K562 (cell line): Measurements from ENCODE around the gene DGCR2. TPM values are rescaled to one million over a fixed set of nuclear protein-coding genes. Genes with fewer than 3 reads are reported as not detected.

Source experiments
- ATAC-seq: fragments of 200-7000 bp; cut with Tn5 transposase; 3 replicates; pipeline ENCODE4 v1.9.1; 2020; ENCODE audit warnings: moderate library complexity
- BruUV-seq: library from RNA; stranded (reverse); fragments of 400-500 nt; replicated peaks from 2 replicates; lab custom pipeline; 2021; lab: Mats Ljungman, UMichigan
- CTCF ChIA-PET: fragments of 300-600 bp; formaldehyde crosslinking; extraction: SDS; loops from one replicate; lab custom pipeline; 2021; ENCODE audit warnings: low intra/inter-chr PET ratio; lab: Yijun Ruan, JAX
- POLR2A ChIA-PET: fragments of 300-600, 350-650 bp; sonication (Branson Sonifier 250); formaldehyde crosslinking; extraction: SDS; loops from one replicate; lab custom pipeline; 2021; ENCODE audit warnings: antibody characterized with exemption, inconsistent platforms; lab: Yijun Ruan, JAX
- DNase-seq, 4 experiments: peaks; one replicate each; pipeline versions ENCODE4 v3.0.0 to v3.0.0-alpha.2; 2011 to 2018; ENCODE audit warnings: low spot score in 3 of 4, mixed read lengths in 3 of 4; ENCODE audit errors: extremely low read depth in 1 of 4
- FAIRE-seq: peaks from 2 replicates; lab custom pipeline; 2011; peaks lifted over from hg19 to GRCh38; lab: Jason Lieb, UNC
- H2AFZ ChIP-seq: 2 replicates; pipeline ENCODE4 v1.6.0; 2011; ENCODE audit warnings: low read depth, low read length, control low read depth, inconsistent platforms
- H3K27ac ChIP-seq: fragments of 200-600 bp; 3 replicates; pipeline ENCODE4 v1.8.0; 2011; ENCODE audit warnings: low read depth, mild to moderate bottlenecking, control low read depth, inconsistent platforms, low read length, moderate library complexity, mixed read lengths; ENCODE audit errors: extremely low read depth
- H3K27me3 ChIP-seq, 2 experiments: fragments of 300-600 bp in 1 of 2; 2 replicates in 1 of 2; 3 replicates in 1 of 2; pipeline versions ENCODE4 v1.6.0 to v1.8.0; 2011; ENCODE audit warnings: inconsistent platforms in 2 of 2, low read length in 2 of 2, mild to moderate bottlenecking in 1 of 2, mixed read lengths in 1 of 2, moderate library complexity in 1 of 2; ENCODE audit not compliant: control insufficient read depth in 2 of 2, insufficient read depth in 2 of 2
- H3K36me3 ChIP-seq: fragments of 300-600 bp; 3 replicates; pipeline ENCODE4 v1.8.0; 2011; ENCODE audit warnings: mild to moderate bottlenecking, low read length, inconsistent platforms; ENCODE audit not compliant: control insufficient read depth, insufficient read depth
- H3K4me1 ChIP-seq, 2 experiments: fragments of 200-600 bp in 1 of 2; replicated peaks in 1 of 2; 2 replicates in 1 of 2; 3 replicates in 1 of 2; pipeline versions ENCODE4 v1.5.1 to v1.8.0; 2011; ENCODE audit warnings: inconsistent platforms in 2 of 2, low read length in 2 of 2, mild to moderate bottlenecking in 1 of 2, mixed read lengths in 1 of 2, moderate library complexity in 1 of 2; ENCODE audit not compliant: control insufficient read depth in 2 of 2, insufficient read depth in 2 of 2
- H3K4me2 ChIP-seq: 2 replicates; pipeline ENCODE4 v1.6.1; 2011; ENCODE audit warnings: low read length, control low read depth, inconsistent platforms, mixed read lengths; ENCODE audit not compliant: insufficient read depth
- H3K4me3 ChIP-seq: fragments of 200-600 bp; sonication (generic), shearing (Covaris generic); 2 replicates; pipeline ENCODE4 v1.5.1; 2016; ENCODE audit warnings: control low read depth, inconsistent platforms
- H3K79me2 ChIP-seq: fragments of 200-600 bp; 3 replicates; pipeline ENCODE4 v1.8.0; 2011; ENCODE audit warnings: low read length, inconsistent platforms; ENCODE audit not compliant: control insufficient read depth, insufficient read depth
- H3K9ac ChIP-seq, 2 experiments: 2 replicates each; pipeline versions ENCODE4 v1.6.0 to v1.6.1; 2011; ENCODE audit warnings: low read depth in 2 of 2, low read length in 2 of 2, control low read depth in 1 of 2, inconsistent platforms in 1 of 2, mild to moderate bottlenecking in 1 of 2, mixed read lengths in 1 of 2; ENCODE audit not compliant: insufficient read depth in 1 of 2
- H3K9me1 ChIP-seq: one replicate; pipeline ENCODE4 v1.6.0; 2011; ENCODE audit warnings: inconsistent platforms, mild to moderate bottlenecking, low read length, moderate library complexity; ENCODE audit not compliant: control insufficient read depth, insufficient read depth
- H3K9me3 ChIP-seq: replicated peaks from 2 replicates; pipeline ENCODE4 v1.5.1; 2011; ENCODE audit warnings: low read depth, low read length, inconsistent platforms; ENCODE audit not compliant: control insufficient read depth, insufficient read depth
- H4K20me1 ChIP-seq: replicated peaks from 2 replicates; pipeline ENCODE4 v1.6.1; 2011; ENCODE audit warnings: low read length, inconsistent platforms, mixed read lengths; ENCODE audit not compliant: control insufficient read depth, insufficient read depth
- BRCA1 ChIP-seq, 2 experiments: fragments of 450-650 bp in 1 of 2; sonication (generic) in 1 of 2; formaldehyde crosslinking in 1 of 2; IDR thresholded peaks; 2 replicates each; pipeline versions ENCODE4 v1.5.0 to v1.6.1; 2017 to 2020; ENCODE audit warnings: mild to moderate bottlenecking in 1 of 2, missing genetic modification reagents in 1 of 2
- CEBPG ChIP-seq, 3 experiments: fragments of 200-800 bp in 1 of 3; sonication (Bioruptor generic) in 1 of 3; sonication (generic) in 1 of 3; formaldehyde crosslinking in 1 of 3; IDR thresholded peaks in 2 of 3; conservative IDR thresholded peaks in 1 of 3; 2 replicates each; pipeline versions ENCODE4 v1.6.1 to v1.8.0; 2016 to 2022; ENCODE audit warnings: missing compliant biosample characterization in 2 of 3, missing genetic modification characterization in 2 of 3, mild to moderate bottlenecking in 1 of 3, missing genetic modification reagents in 1 of 3
- CHD1 ChIP-seq: fragments of 200-600 bp; sonication (generic); IDR thresholded peaks from one replicate; pipeline ENCODE4 v1.6.1; 2012; ENCODE audit warnings: mild to moderate bottlenecking, moderate library complexity, low read length, inconsistent platforms
- DIDO1 ChIP-seq: fragments of 450-650 bp; IDR thresholded peaks from 2 replicates; pipeline ENCODE4 v1.6.1; 2016; ENCODE audit warnings: low read depth, missing biosample characterization, missing genetic modification characterization
- ELF4 ChIP-seq: fragments of 450-650 bp; formaldehyde crosslinking; IDR thresholded peaks from 2 replicates; pipeline ENCODE4 v1.4.0; 2022; ENCODE audit warnings: missing genetic modification characterization
- HDGF ChIP-seq: fragments of 450-650 bp; IDR thresholded peaks from 2 replicates; pipeline ENCODE4 v1.6.1; 2016
- HLTF ChIP-seq: fragments of 450-650 bp; IDR thresholded peaks from 2 replicates; pipeline ENCODE4 v1.6.1; 2016
- HNRNPL ChIP-seq: fragments of 200-400 bp; formaldehyde crosslinking; IDR thresholded peaks from 2 replicates; pipeline ENCODE4 v1.6.1; 2017; ENCODE audit warnings: low read depth, mild to moderate bottlenecking, low read length
- KDM5B ChIP-seq: fragments of 200-600 bp; sonication (generic); IDR thresholded peaks from 2 replicates; pipeline ENCODE4 v1.6.1; 2012; ENCODE audit warnings: low read depth, mild to moderate bottlenecking, moderate library complexity, low read length, control low read depth, inconsistent platforms; ENCODE audit not compliant: insufficient replicate concordance
- MCM5 ChIP-seq: fragments of 450-650 bp; IDR thresholded peaks from 2 replicates; pipeline ENCODE4 v1.6.1; 2016; ENCODE audit warnings: low read depth
- NFE2 ChIP-seq: IDR thresholded peaks from 2 replicates; pipeline ENCODE4 v1.6.1; 2014; ENCODE audit warnings: antibody characterized with exemption, low read depth
- PPARD ChIP-seq: fragments of 250-450 bp; sonication (Bioruptor Pico); IDR thresholded peaks from 2 replicates; pipeline ENCODE4 v1.8.0; 2022; ENCODE audit warnings: inconsistent platforms, mild to moderate bottlenecking, moderate library complexity
- RBM14 ChIP-seq: fragments of 200-400 bp; formaldehyde crosslinking; IDR thresholded peaks from 2 replicates; pipeline ENCODE4 v1.6.1; 2018; ENCODE audit warnings: low read depth, mild to moderate bottlenecking, low read length, moderate library complexity, borderline replicate concordance; ENCODE audit not compliant: insufficient read depth
- SAFB ChIP-seq: fragments of 200-400 bp; formaldehyde crosslinking; IDR thresholded peaks from 2 replicates; pipeline ENCODE4 v1.6.1; 2017; ENCODE audit warnings: low read depth, low read length, borderline replicate concordance
- SIRT6 ChIP-seq: IDR thresholded peaks from one replicate; pipeline ENCODE4 v1.6.1; 2012; ENCODE audit warnings: low read depth, mild to moderate bottlenecking, control low read depth, inconsistent platforms, low read length, moderate library complexity
- WHSC1 ChIP-seq: IDR thresholded peaks from one replicate; pipeline ENCODE4 v1.6.1; 2012; ENCODE audit warnings: low read length, control low read depth, inconsistent platforms
- ZNF143 ChIP-seq: sonication (generic); formaldehyde crosslinking; IDR thresholded peaks from 2 replicates; pipeline ENCODE4 v1.9.0; 2022; ENCODE audit warnings: mild to moderate bottlenecking, missing genetic modification reagents
- ZNF217 ChIP-seq: sonication (generic); formaldehyde crosslinking; IDR thresholded peaks from 2 replicates; pipeline ENCODE4 v1.8.0; 2022; ENCODE audit warnings: mild to moderate bottlenecking, missing genetic modification reagents
- ZNF23 ChIP-seq: fragments of 250-450 bp; sonication (Bioruptor Pico); IDR thresholded peaks from 2 replicates; pipeline ENCODE4 v1.4.0; 2020; ENCODE audit warnings: mild to moderate bottlenecking
- ZNF239 ChIP-seq: fragments of 250-450 bp; sonication (Bioruptor Pico); IDR thresholded peaks from 2 replicates; pipeline ENCODE4 v1.4.0; 2020; ENCODE audit warnings: mild to moderate bottlenecking
- ZNF57 ChIP-seq: fragments of 450-650 bp; formaldehyde crosslinking; IDR thresholded peaks from 2 replicates; pipeline ENCODE4 v1.4.0; 2020; ENCODE audit warnings: mild to moderate bottlenecking, moderate library complexity
- WGBS: fragments of 100-300 bp; shearing (Covaris generic); methylation state at CpG from one replicate; pipeline ENCODE4 v1.1.6; 2016; ENCODE audit warnings: low coverage, mixed read lengths; ENCODE audit not compliant: insufficient coverage; ENCODE audit errors: missing lambda C conversion rate; 5-methylcytosine and 5-hydroxymethylcytosine counted together
- in situ Hi-C: fragments of 300-500 bp; cut with MboI; formaldehyde crosslinking; loops from 4 replicates; pipeline ENCODE4 v1.15.0; 2018; ENCODE audit warnings: inconsistent platforms, mixed read lengths
- intact Hi-C: fragments of 100-400 bp; cut with micrococcal nuclease; formaldehyde crosslinking; loops from 2 replicates; pipeline ENCODE4 v1.14.2; 2022
- polyA plus RNA-seq, 8 experiments: library from polyadenylated mRNA; depleted of rRNA in 4 of 8; stranded (reverse) in 5 of 8; unstranded in 3 of 8; fragments of >200 nt; fragmentation: Nextera tagmentation in 2 of 8; fragmentation: Illumina TruSeq in 1 of 8; extraction: Ambion mirVana in 2 of 8; extraction: Trizol in 1 of 8; gene quantifications; 2 replicates each; pipeline versions ENCODE4 v1.2.1 to v1.2.3, GENCODE V29; 2011 to 2014; ENCODE audit warnings: inconsistent platforms in 1 of 8, missing spikeins in 1 of 8
- total RNA-seq, 7 experiments: library from RNA; depleted of rRNA in 6 of 7; stranded (reverse); fragments of >200 nt in 6 of 7; fragmentation: Illumina TruSeq in 2 of 7; extraction: Trizol in 2 of 7; gene quantifications; 2 replicates each; pipeline versions ENCODE4 v1.2.1 to v1.2.3, GENCODE V29; 2011 to 2021; ENCODE audit warnings: low replicate concordance in 1 of 7
- TF ChIP-seq, protein P1 (sequence below): sonication (generic); formaldehyde crosslinking; IDR thresholded peaks from 2 replicates; pipeline ENCODE4 v1.8.0; 2022; ENCODE audit warnings: missing genetic modification reagents, mild to moderate bottlenecking, moderate library complexity, borderline replicate concordance
- TF ChIP-seq, protein P2 (sequence below): sonication (generic); formaldehyde crosslinking; IDR thresholded peaks from 2 replicates; pipeline ENCODE4 v1.9.0; 2022; ENCODE audit warnings: mild to moderate bottlenecking, missing genetic modification reagents
- TF ChIP-seq, protein P3 (sequence below): fragments of 450-650 bp; IDR thresholded peaks from 2 replicates; pipeline ENCODE4 v1.6.1; 2016; ENCODE audit warnings: low read depth, mild to moderate bottlenecking, moderate library complexity

The DGCR2 gene
- total and polyA plus RNA-seq, 9 of the 15 experiments (the other 6 are each of a cell fraction or from before 2014, with no cell fraction given) = 0.69 to 101 (median 56.4) TPM

GRCh38 chr22:19086417-19086816 lies 35.8 kb downstream of the DGCR2 start:
- no peak overlapping the region for H2AFZ ChIP-seq
- H3K9me1 ChIP-seq = peaks cover 7% of the 10 kb centered on the region
- no peak overlapping the region for H3K4me3 ChIP-seq
- peak; percentile 38 for ATAC-seq
- peak overlapping the region; percentile 2; the same call in 1 of the 3 replicates for H3K27ac ChIP-seq
- peaks cover 7 to 18% of the 10 kb centered on the region in 2 experiments for H3K4me1 ChIP-seq
- peaks cover 8% of the 10 kb centered on the region; the same call in 2 of the 3 replicates for H3K79me2 ChIP-seq
- no peaks in the 10 kb centered on the region for H3K9me3 ChIP-seq
- BruUV-seq = no TSS peak
- H3K27me3 ChIP-seq = no peaks in the 10 kb centered on the region
- FAIRE-seq = no peak
- H3K4me2 ChIP-seq = no peak overlapping the region
- H3K36me3 ChIP-seq = peaks cover 36% of the 10 kb centered on the region; the same call in 2 of the 3 replicates
- ChIA-PET POLR2A (interaction anchor here (0.6 to 0.7 kb wide), 2 partner anchors 39 to 135 kb away, joined by 3 read pairs; no protein-coding TSS in a partner anchor), CTCF (no interaction called here)
- peak in 1 of 4 experiments; percentile 36 for DNase-seq
- in situ Hi-C loops = no loop called here
- peak overlapping the region; percentile 0 to 80; a peak in 2 of 4 replicates for H3K9ac ChIP-seq
- peaks cover 12% of the 10 kb centered on the region for H4K20me1 ChIP-seq
- intact Hi-C loops = no loop called here
- WGBS = 79% methylated on average over 6 of the region's 6 CpGs
- TF ChIP-seq CEBPG (CRISPR knock-in tag; IDR thresholded peaks at IDR 0.05) (no peak), CEBPG (tag; conservative IDR thresholded peaks at IDR 0.05 in 1 of 2, IDR thresholded peaks at IDR 0.05 in 1 of 2) (no peak), PPARD (CRISPR knock-in tag) (no peak), HDGF (no peak), KDM5B (no peak), ELF4 (CRISPR knock-in tag) (no peak), ZNF23 (no peak), WHSC1 (no peak), MCM5 (no peak), RBM14 (no peak), DIDO1 (tag) (no peak), ZNF57 (no peak), HNRNPL (no peak), SIRT6 (no peak), NFE2 (peak; percentile 44; the same call in 1 of the 2 replicates), ZNF143 (CRISPR knock-in tag) (0 out of 2 replicates have a peak, but pooled peaks have one; percentile 54), CHD1 (no peak), ZNF217 (no peak), BRCA1 (IDR thresholded peaks at IDR 0.05) (no peak), BRCA1 (CRISPR knock-in tag; IDR thresholded peaks at IDR 0.05) (peak; percentile 73; the same call in 1 of the 2 replicates), ZNF239 (CRISPR knock-in tag) (no peak), SAFB (no peak), HLTF (no peak)
- TF ChIP-seq, protein P1, sequence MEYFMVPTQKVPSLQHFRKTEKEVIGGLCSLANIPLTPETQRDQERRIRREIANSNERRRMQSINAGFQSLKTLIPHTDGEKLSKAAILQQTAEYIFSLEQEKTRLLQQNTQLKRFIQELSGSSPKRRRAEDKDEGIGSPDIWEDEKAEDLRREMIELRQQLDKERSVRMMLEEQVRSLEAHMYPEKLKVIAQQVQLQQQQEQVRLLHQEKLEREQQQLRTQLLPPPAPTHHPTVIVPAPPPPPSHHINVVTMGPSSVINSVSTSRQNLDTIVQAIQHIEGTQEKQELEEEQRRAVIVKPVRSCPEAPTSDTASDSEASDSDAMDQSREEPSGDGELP (CRISPR knock-in tag) = no peak
- TF ChIP-seq, protein P2, sequence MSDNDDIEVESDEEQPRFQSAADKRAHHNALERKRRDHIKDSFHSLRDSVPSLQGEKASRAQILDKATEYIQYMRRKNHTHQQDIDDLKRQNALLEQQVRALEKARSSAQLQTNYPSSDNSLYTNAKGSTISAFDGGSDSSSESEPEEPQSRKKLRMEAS = peak; percentile 57; the same call in 1 of the 2 replicates
- TF ChIP-seq, protein P3, sequence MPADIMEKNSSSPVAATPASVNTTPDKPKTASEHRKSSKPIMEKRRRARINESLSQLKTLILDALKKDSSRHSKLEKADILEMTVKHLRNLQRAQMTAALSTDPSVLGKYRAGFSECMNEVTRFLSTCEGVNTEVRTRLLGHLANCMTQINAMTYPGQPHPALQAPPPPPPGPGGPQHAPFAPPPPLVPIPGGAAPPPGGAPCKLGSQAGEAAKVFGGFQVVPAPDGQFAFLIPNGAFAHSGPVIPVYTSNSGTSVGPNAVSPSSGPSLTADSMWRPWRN = no peak
